ENCODE data around the gene SCAF1. TPM values are rescaled to one million over a fixed set of nuclear protein-coding genes. Genes with fewer than 3 reads are reported as not detected.

The SCAF1 gene
- total and polyA plus RNA-seq, 2 experiments from 2014 or later = 19.7 to 53.7 TPM

DNA sequence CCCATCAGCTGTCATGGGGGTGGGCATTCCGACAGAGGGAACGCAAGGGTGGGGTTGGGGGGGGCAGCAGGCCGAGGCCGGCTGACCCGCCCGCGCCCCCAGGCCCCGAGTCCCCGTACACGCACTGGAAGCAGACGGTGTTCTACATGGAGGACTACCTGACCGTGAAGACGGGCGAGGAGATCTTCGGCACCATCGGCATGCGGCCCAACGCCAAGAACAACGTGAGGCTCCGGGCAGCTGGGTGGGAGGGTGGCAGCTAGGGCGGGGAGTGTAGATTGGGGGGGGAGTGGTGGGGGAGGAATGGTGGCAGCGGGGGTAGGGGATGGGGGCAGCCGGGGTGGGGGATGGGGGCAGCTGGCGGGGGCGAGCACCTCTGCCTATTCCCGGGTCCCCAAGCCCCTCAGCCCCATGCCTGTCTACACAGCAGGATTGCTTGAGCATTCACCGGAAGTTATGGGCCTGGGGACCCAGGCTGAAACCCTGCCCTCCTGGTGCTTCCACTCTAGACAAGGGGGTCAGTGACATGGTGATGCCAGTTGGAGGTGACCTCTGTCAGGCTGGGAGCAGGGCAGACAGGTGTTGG lies 44.6 kb downstream of the SCAF1 start:
- peaks cover 44% of the 10 kb centered on the region for H3K27me3 Mint-ChIP-seq (ENCODE audit: insufficient read depth, low read depth, poor library complexity)
- H3K36me3 Mint-ChIP-seq (ENCODE audit: low read depth) = peaks cover 63% of the 10 kb centered on the region
- peaks cover 46% of the 10 kb centered on the region for H3K4me1 Mint-ChIP-seq

DNA sequence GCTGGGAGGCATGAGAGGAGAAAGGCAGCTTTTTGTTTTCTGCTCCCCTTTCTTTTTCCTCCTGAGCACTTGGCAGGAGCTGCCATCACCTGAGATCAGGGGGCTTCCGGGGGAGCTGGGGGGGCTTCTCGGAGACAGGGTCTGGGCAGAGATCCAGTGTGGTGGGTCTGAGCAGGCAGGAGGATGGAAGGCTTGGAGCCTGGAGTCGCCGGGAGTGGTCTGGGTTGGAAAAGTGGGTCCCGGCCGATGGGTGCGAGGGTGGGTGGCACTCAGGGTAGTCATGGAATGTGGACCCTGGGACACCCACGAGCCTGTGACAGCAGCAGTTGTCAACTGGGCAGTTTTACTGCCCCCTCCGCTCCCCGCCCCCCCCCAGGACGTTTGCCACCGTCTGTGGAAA lies 45.1 kb downstream of the SCAF1 start:
- Mint-ChIP-seq H3K27me3 (ENCODE audit: insufficient read depth, low read depth, poor library complexity) (peaks cover 44% of the 10 kb centered on the region), H3K27ac (no peak overlapping the region), H3K36me3 (ENCODE audit: low read depth) (peaks cover 58% of the 10 kb centered on the region), H3K4me3 (peak overlapping the region; percentile 26; the same call in 1 of the 3 replicates), H3K9me3 (peaks cover 8% of the 10 kb centered on the region), H3K4me1 (peaks cover 48% of the 10 kb centered on the region)
- Histone ChIP-seq H3K79me2 (replicated peaks; ENCODE audit: insufficient read depth) (peaks cover 22% of the 10 kb centered on the region), H3K4me3 (no peak overlapping the region), H3K9me2 (ENCODE audit: insufficient read depth) (no peaks in the 10 kb centered on the region), H3F3A (replicated peaks; ENCODE audit: low read depth) (peaks cover 64% of the 10 kb centered on the region), H3K27ac (ENCODE audit: low read depth) (peak overlapping the region; percentile 85), H3K4me2 (0 out of 2 replicates have a peak overlapping the region, but pooled peaks have one; percentile 99), H4K20me1 (replicated peaks; ENCODE audit: insufficient read depth) (peaks cover 42% of the 10 kb centered on the region), H3K36me3 (ENCODE audit: insufficient read depth) (peaks cover 31% of the 10 kb centered on the region), H3K4me1 (ENCODE audit: insufficient read depth) (peaks cover 23% of the 10 kb centered on the region), H3K27me3 (ENCODE audit: insufficient read depth) (no peaks in the 10 kb centered on the region), H2AFZ (no peak overlapping the region)
- DNase-seq (ENCODE audit: low spot score) (no peak), ATAC-seq (no peak)
- TF ChIP-seq POLR2AphosphoS5 (IDR thresholded peaks at IDR 0.05; ENCODE audit: low read depth) (no peak), NANOG (IDR thresholded peaks at IDR 0.05; ENCODE audit: borderline replicate concordance) (no peak)
- TF ChIP-seq, protein P1, sequence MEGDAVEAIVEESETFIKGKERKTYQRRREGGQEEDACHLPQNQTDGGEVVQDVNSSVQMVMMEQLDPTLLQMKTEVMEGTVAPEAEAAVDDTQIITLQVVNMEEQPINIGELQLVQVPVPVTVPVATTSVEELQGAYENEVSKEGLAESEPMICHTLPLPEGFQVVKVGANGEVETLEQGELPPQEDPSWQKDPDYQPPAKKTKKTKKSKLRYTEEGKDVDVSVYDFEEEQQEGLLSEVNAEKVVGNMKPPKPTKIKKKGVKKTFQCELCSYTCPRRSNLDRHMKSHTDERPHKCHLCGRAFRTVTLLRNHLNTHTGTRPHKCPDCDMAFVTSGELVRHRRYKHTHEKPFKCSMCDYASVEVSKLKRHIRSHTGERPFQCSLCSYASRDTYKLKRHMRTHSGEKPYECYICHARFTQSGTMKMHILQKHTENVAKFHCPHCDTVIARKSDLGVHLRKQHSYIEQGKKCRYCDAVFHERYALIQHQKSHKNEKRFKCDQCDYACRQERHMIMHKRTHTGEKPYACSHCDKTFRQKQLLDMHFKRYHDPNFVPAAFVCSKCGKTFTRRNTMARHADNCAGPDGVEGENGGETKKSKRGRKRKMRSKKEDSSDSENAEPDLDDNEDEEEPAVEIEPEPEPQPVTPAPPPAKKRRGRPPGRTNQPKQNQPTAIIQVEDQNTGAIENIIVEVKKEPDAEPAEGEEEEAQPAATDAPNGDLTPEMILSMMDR (conservative IDR thresholded peaks at IDR 0.05; ENCODE audit: low read depth in 2 of 2) = no peak
- TF ChIP-seq, protein P2, sequence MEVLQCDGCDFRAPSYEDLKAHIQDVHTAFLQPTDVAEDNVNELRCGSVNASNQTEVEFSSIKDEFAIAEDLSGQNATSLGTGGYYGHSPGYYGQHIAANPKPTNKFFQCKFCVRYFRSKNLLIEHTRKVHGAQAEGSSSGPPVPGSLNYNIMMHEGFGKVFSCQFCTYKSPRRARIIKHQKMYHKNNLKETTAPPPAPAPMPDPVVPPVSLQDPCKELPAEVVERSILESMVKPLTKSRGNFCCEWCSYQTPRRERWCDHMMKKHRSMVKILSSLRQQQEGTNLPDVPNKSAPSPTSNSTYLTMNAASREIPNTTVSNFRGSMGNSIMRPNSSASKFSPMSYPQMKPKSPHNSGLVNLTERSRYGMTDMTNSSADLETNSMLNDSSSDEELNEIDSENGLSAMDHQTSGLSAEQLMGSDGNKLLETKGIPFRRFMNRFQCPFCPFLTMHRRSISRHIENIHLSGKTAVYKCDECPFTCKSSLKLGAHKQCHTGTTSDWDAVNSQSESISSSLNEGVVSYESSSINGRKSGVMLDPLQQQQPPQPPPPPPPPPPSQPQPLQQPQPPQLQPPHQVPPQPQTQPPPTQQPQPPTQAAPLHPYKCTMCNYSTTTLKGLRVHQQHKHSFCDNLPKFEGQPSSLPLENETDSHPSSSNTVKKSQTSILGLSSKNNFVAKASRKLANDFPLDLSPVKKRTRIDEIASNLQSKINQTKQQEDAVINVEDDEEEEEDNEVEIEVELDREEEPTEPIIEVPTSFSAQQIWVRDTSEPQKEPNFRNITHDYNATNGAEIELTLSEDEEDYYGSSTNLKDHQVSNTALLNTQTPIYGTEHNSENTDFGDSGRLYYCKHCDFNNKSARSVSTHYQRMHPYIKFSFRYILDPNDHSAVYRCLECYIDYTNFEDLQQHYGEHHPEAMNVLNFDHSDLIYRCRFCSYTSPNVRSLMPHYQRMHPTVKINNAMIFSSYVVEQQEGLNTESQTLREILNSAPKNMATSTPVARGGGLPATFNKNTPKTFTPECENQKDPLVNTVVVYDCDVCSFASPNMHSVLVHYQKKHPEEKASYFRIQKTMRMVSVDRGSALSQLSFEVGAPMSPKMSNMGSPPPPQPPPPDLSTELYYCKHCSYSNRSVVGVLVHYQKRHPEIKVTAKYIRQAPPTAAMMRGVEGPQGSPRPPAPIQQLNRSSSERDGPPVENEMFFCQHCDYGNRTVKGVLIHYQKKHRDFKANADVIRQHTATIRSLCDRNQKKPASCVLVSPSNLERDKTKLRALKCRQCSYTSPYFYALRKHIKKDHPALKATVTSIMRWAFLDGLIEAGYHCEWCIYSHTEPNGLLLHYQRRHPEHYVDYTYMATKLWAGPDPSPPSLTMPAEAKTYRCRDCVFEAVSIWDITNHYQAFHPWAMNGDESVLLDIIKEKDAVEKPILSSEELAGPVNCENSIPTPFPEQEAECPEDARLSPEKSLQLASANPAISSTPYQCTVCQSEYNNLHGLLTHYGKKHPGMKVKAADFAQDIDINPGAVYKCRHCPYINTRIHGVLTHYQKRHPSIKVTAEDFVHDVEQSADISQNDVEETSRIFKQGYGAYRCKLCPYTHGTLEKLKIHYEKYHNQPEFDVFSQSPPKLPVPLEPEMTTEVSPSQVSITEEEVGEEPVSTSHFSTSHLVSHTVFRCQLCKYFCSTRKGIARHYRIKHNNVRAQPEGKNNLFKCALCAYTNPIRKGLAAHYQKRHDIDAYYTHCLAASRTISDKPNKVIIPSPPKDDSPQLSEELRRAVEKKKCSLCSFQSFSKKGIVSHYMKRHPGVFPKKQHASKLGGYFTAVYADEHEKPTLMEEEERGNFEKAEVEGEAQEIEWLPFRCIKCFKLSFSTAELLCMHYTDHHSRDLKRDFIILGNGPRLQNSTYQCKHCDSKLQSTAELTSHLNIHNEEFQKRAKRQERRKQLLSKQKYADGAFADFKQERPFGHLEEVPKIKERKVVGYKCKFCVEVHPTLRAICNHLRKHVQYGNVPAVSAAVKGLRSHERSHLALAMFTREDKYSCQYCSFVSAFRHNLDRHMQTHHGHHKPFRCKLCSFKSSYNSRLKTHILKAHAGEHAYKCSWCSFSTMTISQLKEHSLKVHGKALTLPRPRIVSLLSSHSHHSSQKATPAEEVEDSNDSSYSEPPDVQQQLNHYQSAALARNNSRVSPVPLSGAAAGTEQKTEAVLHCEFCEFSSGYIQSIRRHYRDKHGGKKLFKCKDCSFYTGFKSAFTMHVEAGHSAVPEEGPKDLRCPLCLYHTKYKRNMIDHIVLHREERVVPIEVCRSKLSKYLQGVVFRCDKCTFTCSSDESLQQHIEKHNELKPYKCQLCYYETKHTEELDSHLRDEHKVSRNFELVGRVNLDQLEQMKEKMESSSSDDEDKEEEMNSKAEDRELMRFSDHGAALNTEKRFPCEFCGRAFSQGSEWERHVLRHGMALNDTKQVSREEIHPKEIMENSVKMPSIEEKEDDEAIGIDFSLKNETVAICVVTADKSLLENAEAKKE (CRISPR knock-in tag; IDR thresholded peaks at IDR 0.05) = no peak
- TF ChIP-seq, protein P3, sequence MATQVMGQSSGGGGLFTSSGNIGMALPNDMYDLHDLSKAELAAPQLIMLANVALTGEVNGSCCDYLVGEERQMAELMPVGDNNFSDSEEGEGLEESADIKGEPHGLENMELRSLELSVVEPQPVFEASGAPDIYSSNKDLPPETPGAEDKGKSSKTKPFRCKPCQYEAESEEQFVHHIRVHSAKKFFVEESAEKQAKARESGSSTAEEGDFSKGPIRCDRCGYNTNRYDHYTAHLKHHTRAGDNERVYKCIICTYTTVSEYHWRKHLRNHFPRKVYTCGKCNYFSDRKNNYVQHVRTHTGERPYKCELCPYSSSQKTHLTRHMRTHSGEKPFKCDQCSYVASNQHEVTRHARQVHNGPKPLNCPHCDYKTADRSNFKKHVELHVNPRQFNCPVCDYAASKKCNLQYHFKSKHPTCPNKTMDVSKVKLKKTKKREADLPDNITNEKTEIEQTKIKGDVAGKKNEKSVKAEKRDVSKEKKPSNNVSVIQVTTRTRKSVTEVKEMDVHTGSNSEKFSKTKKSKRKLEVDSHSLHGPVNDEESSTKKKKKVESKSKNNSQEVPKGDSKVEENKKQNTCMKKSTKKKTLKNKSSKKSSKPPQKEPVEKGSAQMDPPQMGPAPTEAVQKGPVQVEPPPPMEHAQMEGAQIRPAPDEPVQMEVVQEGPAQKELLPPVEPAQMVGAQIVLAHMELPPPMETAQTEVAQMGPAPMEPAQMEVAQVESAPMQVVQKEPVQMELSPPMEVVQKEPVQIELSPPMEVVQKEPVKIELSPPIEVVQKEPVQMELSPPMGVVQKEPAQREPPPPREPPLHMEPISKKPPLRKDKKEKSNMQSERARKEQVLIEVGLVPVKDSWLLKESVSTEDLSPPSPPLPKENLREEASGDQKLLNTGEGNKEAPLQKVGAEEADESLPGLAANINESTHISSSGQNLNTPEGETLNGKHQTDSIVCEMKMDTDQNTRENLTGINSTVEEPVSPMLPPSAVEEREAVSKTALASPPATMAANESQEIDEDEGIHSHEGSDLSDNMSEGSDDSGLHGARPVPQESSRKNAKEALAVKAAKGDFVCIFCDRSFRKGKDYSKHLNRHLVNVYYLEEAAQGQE (IDR thresholded peaks at IDR 0.05; ENCODE audit: unreplicated experiment) = no peak

More for the DNA sequence above, 44.6 kb downstream of the SCAF1 start:
- Histone ChIP-seq H4K20me1 (replicated peaks; ENCODE audit: insufficient read depth) (peaks cover 47% of the 10 kb centered on the region), H3K4me1 (ENCODE audit: insufficient read depth) (peaks cover 23% of the 10 kb centered on the region), H3K79me2 (replicated peaks; ENCODE audit: insufficient read depth) (peaks cover 27% of the 10 kb centered on the region), H2AFZ (no peak overlapping the region), H3K27ac (ENCODE audit: low read depth) (peak overlapping the region; percentile 79; the same call in 1 of the 2 replicates), H3F3A (replicated peaks; ENCODE audit: low read depth) (peaks cover 69% of the 10 kb centered on the region), H3K27me3 (ENCODE audit: insufficient read depth) (no peaks in the 10 kb centered on the region), H3K36me3 (ENCODE audit: insufficient read depth) (peaks cover 36% of the 10 kb centered on the region), H3K4me3 (no peak overlapping the region), H3K4me2 (no peak overlapping the region), H3K9me2 (ENCODE audit: insufficient read depth) (no peaks in the 10 kb centered on the region)
- TF ChIP-seq ZNF114 (CRISPR knock-in tag; IDR thresholded peaks at IDR 0.05) = no peak
- TF ChIP-seq NANOG (IDR thresholded peaks at IDR 0.05; ENCODE audit: borderline replicate concordance) = no peak
- TF ChIP-seq, protein P4, sequence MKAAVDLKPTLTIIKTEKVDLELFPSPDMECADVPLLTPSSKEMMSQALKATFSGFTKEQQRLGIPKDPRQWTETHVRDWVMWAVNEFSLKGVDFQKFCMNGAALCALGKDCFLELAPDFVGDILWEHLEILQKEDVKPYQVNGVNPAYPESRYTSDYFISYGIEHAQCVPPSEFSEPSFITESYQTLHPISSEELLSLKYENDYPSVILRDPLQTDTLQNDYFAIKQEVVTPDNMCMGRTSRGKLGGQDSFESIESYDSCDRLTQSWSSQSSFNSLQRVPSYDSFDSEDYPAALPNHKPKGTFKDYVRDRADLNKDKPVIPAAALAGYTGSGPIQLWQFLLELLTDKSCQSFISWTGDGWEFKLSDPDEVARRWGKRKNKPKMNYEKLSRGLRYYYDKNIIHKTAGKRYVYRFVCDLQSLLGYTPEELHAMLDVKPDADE (IDR thresholded peaks at IDR 0.05) = no peak
- no peak for TF ChIP-seq CREB1 (CRISPR knock-in tag; IDR thresholded peaks at IDR 0.05; ENCODE audit: low read depth)
- TF ChIP-seq EZH2phosphoT487 (IDR thresholded peaks at IDR 0.05; ENCODE audit: unreplicated experiment) = no peak
- no peak overlapping the region for H3K27ac Mint-ChIP-seq
- peaks cover 8% of the 10 kb centered on the region for H3K9me3 Mint-ChIP-seq
- no peak for DNase-seq (ENCODE audit: low spot score)
- no peak for ATAC-seq
- H3K4me3 Mint-ChIP-seq = peak overlapping the region; percentile 26; the same call in 1 of the 3 replicates

All from GM23338 (cell line).